Measurements from ENCODE around the gene C4orf50.
"Not testable (repeated sequence)": the region's sequence is repeated elsewhere in the genome, so short reads cannot be mapped to it uniquely, and the experiment has no call there.

Gene C4orf50

DNA sequence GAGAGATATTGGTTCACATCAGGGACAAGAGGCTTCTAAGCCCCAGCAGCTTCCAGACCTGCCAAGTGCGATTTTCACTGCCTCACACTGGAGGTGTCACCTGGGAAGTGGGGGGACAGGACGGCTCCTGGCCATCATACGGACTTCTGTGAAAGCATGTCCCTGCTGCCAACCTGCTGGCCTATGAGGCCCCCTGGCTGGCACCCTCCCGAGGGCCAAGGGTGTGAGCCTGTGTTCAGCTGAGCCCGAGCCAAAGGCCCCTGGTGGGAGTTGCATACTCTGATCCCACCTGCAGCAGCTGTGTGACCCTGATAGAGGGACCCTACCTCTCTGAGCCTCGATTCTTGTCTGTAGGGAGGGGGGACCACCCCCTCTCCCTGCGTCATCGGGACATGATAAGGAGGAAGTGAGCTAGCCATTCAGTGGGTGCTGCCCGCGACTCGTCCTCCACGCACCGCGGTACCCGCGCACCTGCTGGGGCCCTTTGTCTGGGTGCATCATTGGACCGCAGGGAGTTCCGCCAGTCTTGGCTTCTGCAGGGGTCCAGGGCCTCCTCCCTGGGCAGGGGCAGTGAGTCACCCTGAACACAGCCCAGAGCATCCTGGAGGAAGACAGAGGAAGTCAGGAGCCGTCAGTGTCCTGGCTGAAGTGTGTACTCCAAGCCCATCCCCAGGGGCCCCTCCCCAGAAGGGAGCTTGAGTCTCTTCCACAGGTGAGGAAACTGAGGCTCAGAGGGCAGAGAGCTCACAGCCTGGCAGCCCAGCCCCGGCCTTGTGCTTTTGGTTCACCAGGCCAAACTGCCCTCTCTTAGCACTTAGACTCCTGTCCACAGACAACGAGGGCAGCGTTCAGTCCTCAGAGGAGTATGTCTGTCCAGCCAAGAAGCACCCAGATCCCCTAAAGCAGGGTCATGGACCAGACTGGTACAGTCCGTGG lies 24.1 kb downstream of the C4orf50 start:
- TF ChIP-seq CTCF (IDR thresholded peaks at IDR 0.05; ENCODE audit: low read depth, low read length) = no peak
- no peak overlapping the region for H3K4me3 ChIP-seq (ENCODE audit: low read depth, low read length)

DNA sequence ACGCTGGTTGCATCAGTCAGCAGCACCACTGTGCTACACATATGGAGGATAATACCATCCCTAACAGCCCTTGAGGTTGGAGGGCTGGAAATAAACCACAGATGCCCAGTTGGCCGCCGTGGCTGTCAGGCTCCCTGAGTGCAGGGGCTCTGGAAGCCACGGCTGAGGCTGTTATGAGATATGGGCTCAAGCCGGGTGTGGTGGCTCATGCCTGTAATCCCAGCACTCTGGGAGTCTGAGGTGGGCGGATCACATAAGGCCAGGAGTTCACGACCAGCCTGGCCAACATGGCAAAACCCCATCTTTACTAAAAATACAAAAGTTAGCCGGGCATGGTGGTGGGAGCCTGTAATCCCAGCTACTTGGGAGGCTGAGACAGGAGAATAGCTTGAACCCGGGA lies 24.9 kb downstream of the C4orf50 start:
- not testable (repeated sequence) for H3K4me3 ChIP-seq (ENCODE audit: low read depth, low read length)

GRCh38 chr4:5992828-5993321 lies 25.4 kb downstream of the C4orf50 start:
- H3K4me3 ChIP-seq (ENCODE audit: low read depth, low read length) = no peak overlapping the region
- no peak for TF ChIP-seq CTCF (IDR thresholded peaks at IDR 0.05; ENCODE audit: low read depth, low read length)

- no peak overlapping the region for H3K4me3 ChIP-seq (ENCODE audit: low read depth, low read length)
- TF ChIP-seq CTCF (IDR thresholded peaks at IDR 0.05; ENCODE audit: low read depth, low read length) = no peak
Observed at GRCh38 chr4:5992171-5992827, 25.9 kb downstream of the C4orf50 start.

- H3K4me3 ChIP-seq (ENCODE audit: low read depth, low read length) = no peak overlapping the region
- TF ChIP-seq CTCF (IDR thresholded peaks at IDR 0.05; ENCODE audit: low read depth, low read length) = no peak
Observed at GRCh38 chr4:5991405-5991804, 26.8 kb downstream of the C4orf50 start.

DNA sequence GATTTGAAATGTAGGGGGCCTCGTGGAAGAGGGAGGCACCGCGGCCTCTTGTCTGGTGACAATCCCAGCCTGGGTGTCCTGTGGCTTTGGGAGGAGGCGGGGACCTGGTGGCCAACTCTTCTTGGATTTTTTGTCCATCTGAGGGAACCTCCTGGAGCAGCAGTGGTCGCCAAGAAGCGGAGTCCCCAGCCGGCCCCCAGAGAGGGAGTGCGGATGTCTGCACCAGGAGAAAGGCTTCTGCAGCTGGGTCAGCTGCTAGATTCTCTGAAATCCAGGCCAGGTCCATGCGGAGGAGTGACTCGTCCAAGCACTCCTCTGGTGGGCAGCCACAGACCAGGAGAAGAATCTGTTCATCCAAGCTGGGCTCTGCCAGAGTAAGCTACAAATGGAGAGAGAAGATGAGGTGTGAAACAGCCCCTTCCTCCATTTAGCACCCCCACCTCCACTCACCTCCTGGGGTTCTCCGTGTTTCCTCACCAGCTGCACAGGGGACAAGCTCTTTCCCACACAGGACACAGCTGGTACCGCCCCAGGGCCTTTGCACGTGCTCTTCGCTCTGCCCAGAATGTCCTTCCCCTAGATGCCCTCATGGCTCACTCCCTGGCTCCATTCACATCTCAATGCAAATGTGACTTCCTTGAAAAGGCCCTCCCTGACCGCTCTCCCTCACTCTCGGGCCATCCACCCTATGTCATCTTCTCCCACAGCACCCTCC lies 27.6 kb downstream of the C4orf50 start:
- no peak overlapping the region for H3K4me3 ChIP-seq (ENCODE audit: low read depth, low read length)
- no peak for TF ChIP-seq CTCF (IDR thresholded peaks at IDR 0.05; ENCODE audit: low read depth, low read length)

Data from WI38 (cell line).